Mesenteric fat pad (tissue), 1 donor: ENCODE results near the gene TMEM214. TPM values are rescaled to one million over a fixed set of nuclear protein-coding genes. Genes with fewer than 3 reads are reported as not detected.

Experiments
- DNase-seq: peaks from one replicate; pipeline ENCODE4 v3.0.0-alpha.2; 2020; ENCODE audit warnings: low spot score
- total RNA-seq: library from RNA; stranded (reverse); fragmentation: NEBNext Ultra II Directional; extraction: Animal tissue kit (Norgen Biotek cat#: 25700); gene quantifications from one replicate; pipeline ENCODE4 v1.2.1, GENCODE V29; 2021
- donor health status: DM: yes; HTN: yes; CAD: no.

Gene TMEM214
- total RNA-seq, 1 donor from 2014 or later: 148 TPM

GRCh38 chr2:27083410-27084296 lies 50.9 kb downstream of the TMEM214 start:
- no peak for DNase-seq

- DNase-seq: no peak
Measured at GRCh38 chr2:27084297-27085061, 51.7 kb downstream of the TMEM214 start.

GRCh38 chr2:27085062-27085672 lies 52.4 kb downstream of the TMEM214 start:
- DNase-seq: no peak

GRCh38 chr2:27085673-27086089 lies 52.9 kb downstream of the TMEM214 start:
- DNase-seq: peak; percentile 94

GRCh38 chr2:27086090-27086723 lies 53.4 kb downstream of the TMEM214 start:
- DNase-seq: peak; percentile 99

- no peak for DNase-seq
Measured at GRCh38 chr2:27086724-27087593, 54.2 kb downstream of the TMEM214 start, which contains the start of gene KHK. Gene KHK (plus strand): TSS chr2:27086772. CDS start chr2:27087260, 488 bp downstream.

- DNase-seq: no peak
Measured at GRCh38 chr2:27087823-27088410, 55.2 kb downstream of the TMEM214 start.

- DNase-seq: no peak
Measured at GRCh38 chr2:27088634-27089033, 55.9 kb downstream of the TMEM214 start.

- no peak for DNase-seq
Measured at GRCh38 chr2:27089111-27089954, 56.6 kb downstream of the TMEM214 start.

Other genes with a start within 250 kb of the TMEM214 start
- gene CENPA, start 246.9 kb upstream of the TMEM214 start, total RNA-seq: 0.32 TPM
- not detected for gene DPYSL5, start 184.8 kb upstream of the TMEM214 start, total RNA-seq
- gene MAPRE3, start 62.3 kb upstream of the TMEM214 start, total RNA-seq: 65.2 TPM
- 20.3 TPM for gene AGBL5, start 18.7 kb downstream of the TMEM214 start, total RNA-seq
- gene OST4, start 38.7 kb downstream of the TMEM214 start, total RNA-seq: 275 TPM
- 77.4 TPM for gene EMILIN1, start 45.6 kb downstream of the TMEM214 start, total RNA-seq
- gene KHK, start 53.8 kb downstream of the TMEM214 start, total RNA-seq: 4.7 TPM
- gene CGREF1, start 86.2 kb downstream of the TMEM214 start, total RNA-seq: 11.0 TPM
- gene ABHD1, start 90.8 kb downstream of the TMEM214 start, total RNA-seq: not detected
- gene PREB, start 101.7 kb downstream of the TMEM214 start, total RNA-seq: 76.5 TPM
- not detected for gene PRR30, start 106.4 kb downstream of the TMEM214 start, total RNA-seq
- gene TCF23, start 116.0 kb downstream of the TMEM214 start, total RNA-seq: 0.48 TPM
- gene ATRAID, start 179.1 kb downstream of the TMEM214 start, total RNA-seq: 88.3 TPM
- 79.3 TPM for gene SLC5A6, start 179.3 kb downstream of the TMEM214 start, total RNA-seq
- 26.0 TPM for gene CAD, start 184.4 kb downstream of the TMEM214 start, total RNA-seq
- gene SLC30A3, start 230.1 kb downstream of the TMEM214 start, total RNA-seq: not detected
- gene DNAJC5G, start 242.5 kb downstream of the TMEM214 start, total RNA-seq: not detected
- gene TRIM54, start 249.5 kb downstream of the TMEM214 start, total RNA-seq: not detected